PFSK-1 (cell line): Measurements from ENCODE around the gene OR6B3.

Experiments
- FOXP2 ChIP-seq: optimal IDR thresholded peaks from 2 replicates; pipeline ENCODE3; 2011; ENCODE audit warnings: borderline replicate concordance, control low read depth, inconsistent platforms; ENCODE audit not compliant: insufficient read depth; ENCODE audit errors: extremely low read length, extremely low read depth
- POLR2AphosphoS5 ChIP-seq: IDR thresholded peaks from 2 replicates; pipeline ENCODE4 v1.6.1; 2012; ENCODE audit warnings: low read depth, mild to moderate bottlenecking, control low read depth, low read length, moderate library complexity
- REST ChIP-seq, 2 experiments: IDR thresholded peaks; 2 replicates each; pipeline versions ENCODE4 v1.6.1 to v1.8.0; 2011 to 2012; ENCODE audit warnings: low read depth in 2 of 2, low read length in 2 of 2, control low read depth in 1 of 2, inconsistent platforms in 1 of 2, mild to moderate bottlenecking in 1 of 2, moderate library complexity in 1 of 2; ENCODE audit not compliant: insufficient read depth in 1 of 2
- TAF1 ChIP-seq: IDR thresholded peaks from 2 replicates; pipeline ENCODE4 v1.6.1; 2012; ENCODE audit warnings: low read length, control low read depth, borderline replicate concordance; ENCODE audit not compliant: insufficient read depth

- no peak for TF ChIP-seq TAF1
- no peak for TF ChIP-seq REST (IDR thresholded peaks at IDR 0.05; ENCODE audit: insufficient read depth in 1 of 2, low read depth in 2 of 2, low read length in 2 of 2)
- TF ChIP-seq POLR2AphosphoS5: no peak
- TF ChIP-seq FOXP2: no peak
These were observed 50.3 kb downstream of the OR6B3 start for GRCh38 chr2:240002983-240003382.
